Measurements from ENCODE around the gene PTP4A1.
"Not testable (repeated sequence)": the region's sequence is repeated elsewhere in the genome, so short reads cannot be mapped to it uniquely, and the experiment has no call there.

Gene PTP4A1

GRCh38 chr6:63584566-63584965 lies 12.3 kb downstream of the PTP4A1 start:
- DNase-seq = no peak

- DNase-seq = not testable (repeated sequence)
Observed at GRCh38 chr6:63585652-63586051, 13.4 kb downstream of the PTP4A1 start.

GRCh38 chr6:63589952-63590411 lies 17.7 kb downstream of the PTP4A1 start:
- no peak for DNase-seq

- DNase-seq = no peak
Observed at GRCh38 chr6:63592886-63593285, 20.6 kb downstream of the PTP4A1 start.

- no peak for DNase-seq
Observed at GRCh38 chr6:63597141-63598048, 25.1 kb downstream of the PTP4A1 start.

GRCh38 chr6:63598049-63599036 lies 26.1 kb downstream of the PTP4A1 start:
- DNase-seq = no peak

- no peak for DNase-seq
Observed at GRCh38 chr6:63599243-63599642, 27.0 kb downstream of the PTP4A1 start.

GRCh38 chr6:63600136-63600535 lies 27.9 kb downstream of the PTP4A1 start:
- no peak for DNase-seq

- DNase-seq = no peak
Observed at GRCh38 chr6:63609231-63609630, 37.0 kb downstream of the PTP4A1 start.

GRCh38 chr6:63610944-63611343 lies 38.7 kb downstream of the PTP4A1 start:
- no peak for DNase-seq

GRCh38 chr6:63611560-63611959 lies 39.3 kb downstream of the PTP4A1 start:
- DNase-seq = no peak

GRCh38 chr6:63615590-63615989 lies 43.3 kb downstream of the PTP4A1 start:
- DNase-seq = no peak
